ENCODE data around the gene CAPN10. TPM values are rescaled to one million over a fixed set of nuclear protein-coding genes. Genes with fewer than 3 reads are reported as not detected.

Gene CAPN10
- total RNA-seq, 1 donor from 2014 or later = 61.8 TPM

DNA sequence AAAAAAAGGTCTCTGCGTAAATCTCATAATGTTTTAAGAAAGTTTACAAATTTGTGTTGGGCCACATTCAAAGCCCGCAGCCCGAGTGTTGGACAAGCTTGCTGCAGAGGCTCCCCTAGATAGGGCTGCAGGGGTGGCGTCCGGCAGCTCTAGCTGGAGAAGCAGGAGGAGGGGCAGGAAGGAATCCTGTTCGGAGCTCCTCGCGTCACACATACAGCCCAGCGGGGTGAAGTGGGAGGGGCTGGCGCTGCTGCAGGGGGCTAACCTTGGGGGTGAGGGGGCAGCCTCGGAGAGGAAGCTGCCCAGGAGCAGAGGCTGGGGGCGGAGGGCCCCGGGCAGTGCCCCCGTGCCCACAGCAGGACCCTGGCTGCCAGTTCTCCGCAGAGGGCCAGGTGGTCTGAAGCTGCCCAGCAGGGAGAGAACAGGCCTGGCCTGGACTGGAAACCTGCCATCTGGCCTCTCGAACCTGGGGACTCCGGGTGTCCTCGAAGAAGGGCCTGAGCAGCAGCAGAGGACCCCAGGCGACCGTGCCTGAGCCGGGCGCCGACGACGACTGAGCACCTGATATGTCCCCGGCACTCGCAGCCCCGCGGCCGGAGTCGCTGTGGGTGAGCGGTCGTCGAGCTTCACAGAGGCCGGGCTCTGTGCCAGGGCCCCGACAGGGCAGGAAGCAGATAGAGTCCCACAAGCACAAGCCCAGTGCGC lies 36.1 kb downstream of the CAPN10 start:
- peaks cover 2% of the 10 kb centered on the region for H3K9me3 Mint-ChIP-seq
- no peak overlapping the region for H3K27ac Mint-ChIP-seq
- CTCF ChIA-PET = no interaction called here
- ATAC-seq (ENCODE audit: low read depth) (no peak), DNase-seq (peak; percentile 12)
- no peak overlapping the region for H3K4me3 Mint-ChIP-seq
- intact Hi-C loops (cut with micrococcal nuclease) = no loop called here
- H3K4me1 Mint-ChIP-seq = peaks cover 24% of the 10 kb centered on the region
- POLR2A ChIA-PET = interaction anchor here (1.2 kb wide), 1 partner anchor 57 kb away, joined by 4 read pairs; no protein-coding TSS in a partner anchor
- peaks cover 6% of the 10 kb centered on the region for H3K27me3 Mint-ChIP-seq
- H3K36me3 Mint-ChIP-seq (ENCODE audit: low read depth) = peaks cover 2% of the 10 kb centered on the region
- TF ChIP-seq, protein P1, sequence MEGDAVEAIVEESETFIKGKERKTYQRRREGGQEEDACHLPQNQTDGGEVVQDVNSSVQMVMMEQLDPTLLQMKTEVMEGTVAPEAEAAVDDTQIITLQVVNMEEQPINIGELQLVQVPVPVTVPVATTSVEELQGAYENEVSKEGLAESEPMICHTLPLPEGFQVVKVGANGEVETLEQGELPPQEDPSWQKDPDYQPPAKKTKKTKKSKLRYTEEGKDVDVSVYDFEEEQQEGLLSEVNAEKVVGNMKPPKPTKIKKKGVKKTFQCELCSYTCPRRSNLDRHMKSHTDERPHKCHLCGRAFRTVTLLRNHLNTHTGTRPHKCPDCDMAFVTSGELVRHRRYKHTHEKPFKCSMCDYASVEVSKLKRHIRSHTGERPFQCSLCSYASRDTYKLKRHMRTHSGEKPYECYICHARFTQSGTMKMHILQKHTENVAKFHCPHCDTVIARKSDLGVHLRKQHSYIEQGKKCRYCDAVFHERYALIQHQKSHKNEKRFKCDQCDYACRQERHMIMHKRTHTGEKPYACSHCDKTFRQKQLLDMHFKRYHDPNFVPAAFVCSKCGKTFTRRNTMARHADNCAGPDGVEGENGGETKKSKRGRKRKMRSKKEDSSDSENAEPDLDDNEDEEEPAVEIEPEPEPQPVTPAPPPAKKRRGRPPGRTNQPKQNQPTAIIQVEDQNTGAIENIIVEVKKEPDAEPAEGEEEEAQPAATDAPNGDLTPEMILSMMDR (IDR thresholded peaks at IDR 0.05) = no peak

- intact Hi-C loops (cut with micrococcal nuclease) = no loop called here
- no peak overlapping the region for H3K4me3 Mint-ChIP-seq
- CTCF ChIA-PET = no interaction called here
Observed at GRCh38 chr2:240623531-240624010, 37.0 kb downstream of the CAPN10 start.

DNA sequence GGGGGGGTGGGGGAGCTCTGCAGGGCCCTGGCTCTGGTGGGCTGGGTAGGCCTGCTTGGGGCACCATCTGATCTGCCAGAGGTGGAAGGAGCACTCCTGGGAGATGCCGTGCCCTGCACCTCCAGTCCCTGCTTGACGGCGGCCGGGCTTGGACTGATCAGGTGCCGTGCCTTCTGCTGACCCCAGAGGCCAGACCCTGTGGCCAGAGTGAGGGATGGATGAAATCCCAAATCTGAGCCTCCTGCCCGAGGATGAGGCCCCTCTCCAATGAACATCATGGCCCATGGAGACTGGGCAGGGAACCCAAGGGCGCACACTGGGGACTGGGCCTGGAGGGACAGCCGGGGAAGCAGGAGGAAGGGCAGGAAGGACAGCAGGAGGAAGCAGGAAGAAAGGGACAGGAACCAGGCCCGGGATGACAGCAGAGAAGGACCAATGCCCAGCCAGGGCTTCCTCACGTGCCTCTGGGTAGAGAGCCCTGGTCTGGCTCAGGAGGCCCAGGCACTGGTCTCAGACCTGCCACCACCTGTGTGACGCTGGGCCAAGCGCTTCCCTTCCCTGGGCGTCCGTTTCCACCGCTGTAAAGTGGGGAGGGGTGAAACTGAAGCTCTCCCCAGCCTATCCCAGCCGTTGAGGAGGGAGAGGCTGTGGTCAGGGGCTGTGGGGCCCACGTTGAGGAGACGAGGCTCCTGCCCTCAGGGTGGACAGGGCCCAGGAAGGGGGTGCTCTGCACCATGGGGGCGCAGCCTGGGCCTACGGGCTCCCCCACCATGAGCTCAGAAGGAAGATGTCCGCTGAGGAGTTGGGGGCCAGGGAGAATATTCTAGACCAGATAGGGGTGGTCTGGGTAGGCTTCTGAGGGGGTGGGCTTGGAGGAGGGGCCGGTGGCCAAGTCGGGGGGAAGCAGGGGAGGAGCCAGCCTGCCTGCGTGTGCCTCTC lies 37.7 kb downstream of the CAPN10 start:
- H3K4me1 Mint-ChIP-seq = peaks cover 24% of the 10 kb centered on the region
- H3K27me3 Mint-ChIP-seq = peaks cover 6% of the 10 kb centered on the region
- H3K9me3 Mint-ChIP-seq = no peaks in the 10 kb centered on the region
- CTCF ChIA-PET = no interaction called here
- ATAC-seq (ENCODE audit: low read depth) (no peak), DNase-seq (peak; percentile 12)
- POLR2A ChIA-PET = no interaction called here
- no peaks in the 10 kb centered on the region for H3K36me3 Mint-ChIP-seq (ENCODE audit: low read depth)
- intact Hi-C loops (cut with micrococcal nuclease) = no loop called here
- TF ChIP-seq, protein P1 (IDR thresholded peaks at IDR 0.05) = no peak
- H3K27ac Mint-ChIP-seq = no peak overlapping the region
- H3K4me3 Mint-ChIP-seq = no peak overlapping the region

More at GRCh38 chr2:240623531-240624010, 37.0 kb downstream of the CAPN10 start:
- H3K9me3 Mint-ChIP-seq = no peaks in the 10 kb centered on the region
- DNase-seq = peak; percentile 1
- H3K4me1 Mint-ChIP-seq = peaks cover 24% of the 10 kb centered on the region
- H3K36me3 Mint-ChIP-seq (ENCODE audit: low read depth) = peaks cover 2% of the 10 kb centered on the region
- POLR2A ChIA-PET = interaction anchor here (1.2 kb wide), 1 partner anchor 58 kb away, joined by 4 read pairs; no protein-coding TSS in a partner anchor
- no peak for ATAC-seq (ENCODE audit: low read depth)
- no peak overlapping the region for H3K27ac Mint-ChIP-seq
- TF ChIP-seq, protein P1 (IDR thresholded peaks at IDR 0.05) = no peak
- H3K27me3 Mint-ChIP-seq = peaks cover 6% of the 10 kb centered on the region

DNA sequence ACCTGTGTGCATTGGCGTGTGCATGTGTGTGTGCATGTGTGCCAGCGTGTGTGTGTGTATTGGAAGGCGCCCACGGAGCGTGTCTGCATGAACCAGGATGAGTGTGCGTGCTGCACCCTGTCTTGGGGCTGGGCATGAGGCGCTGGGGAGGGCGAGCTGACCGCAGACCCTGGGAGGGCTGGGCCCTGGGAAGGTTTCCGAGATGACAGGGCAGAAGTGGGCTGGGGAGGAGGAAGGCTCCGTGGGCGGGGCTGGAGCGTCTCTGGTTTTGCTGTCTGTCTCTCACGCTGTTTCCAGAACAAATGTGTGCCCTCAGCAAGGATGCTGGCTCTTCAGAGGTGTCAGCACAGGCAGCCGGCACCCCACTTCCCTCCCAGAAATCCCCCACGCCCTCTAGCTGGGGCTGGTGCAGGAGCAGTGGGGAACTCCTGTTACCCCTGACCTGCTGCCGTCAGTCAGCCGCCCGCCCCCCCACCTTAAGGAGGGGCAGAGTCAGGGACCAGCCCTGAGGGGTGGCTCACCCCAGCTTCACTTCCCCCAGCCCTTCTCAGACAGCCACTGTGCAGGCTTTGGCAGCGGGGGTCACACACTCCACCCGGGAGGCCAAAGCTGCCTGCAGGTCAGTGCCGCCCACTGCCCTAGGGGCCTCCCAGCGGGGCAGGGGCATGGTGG lies 38.6 kb downstream of the CAPN10 start, which contains the start of gene GPR35:
Gene GPR35, plus strand, starts transcription at position 531 of the 672 bp plus-strand sequence. CDS start 4,473 bp downstream, outside the sequence.
- intact Hi-C loops (cut with micrococcal nuclease) = no loop called here
- DNase-seq = peak; percentile 22
- Mint-ChIP-seq H3K27ac (no peak within 1 kb of the TSS), H3K27me3 (peaks cover 6% of the 10 kb centered on the region), H3K9me3 (no peaks in the 10 kb centered on the region), H3K4me1 (peaks cover 24% of the 10 kb centered on the region), H3K36me3 (ENCODE audit: low read depth) (no peaks in the 10 kb centered on the region), H3K4me3 (no peak within 1 kb of the TSS)
- ChIA-PET CTCF (no interaction called here), POLR2A (no interaction called here)
- TF ChIP-seq, protein P1 (IDR thresholded peaks at IDR 0.05) = no peak
- ATAC-seq (ENCODE audit: low read depth) = peak; percentile 38

All from activated B cell treated with CpG ODN at 0.5 μM for 24 hours (primary cell).